Measurements from ENCODE around the gene CTDSP2. TPM values are rescaled to one million over a fixed set of nuclear protein-coding genes. Genes with fewer than 3 reads are reported as not detected.

The CTDSP2 gene
- total and polyA plus RNA-seq, 7 donors: 85.3 to 183 (median 122) TPM

- TF ChIP-seq CTCF (IDR thresholded peaks at IDR 0.05) (no peak), EP300 (IDR thresholded peaks at IDR 0.05) (no peak), POLR2AphosphoS5 (IDR thresholded peaks at IDR 0.05) (no peak), POLR2A (IDR thresholded peaks at IDR 0.05) (no peak)
- no peaks in the 10 kb centered on the region for H3K27me3 ChIP-seq
- H3K9me3 ChIP-seq: no peaks in the 10 kb centered on the region
- H3K4me1 ChIP-seq: peaks cover 0 to 56% (median 43%) of the 10 kb centered on the region in 4 donors
- no peak overlapping the region for H3K27ac ChIP-seq
- no peak for DNase-seq
- intact Hi-C loops (cut with DNase I): no loop called here
- H3K36me3 ChIP-seq: no peaks in the 10 kb centered on the region
- H3K4me3 ChIP-seq: no peak overlapping the region
- 79 to 85% methylated on average over 2 of the region's 2 CpGs for WGBS, 2 donors
These were observed 25.8 kb upstream of the CTDSP2 start for GRCh38 chr12:57872362-57872761.

- 92 to 95% methylated on average over 8 of the region's 8 CpGs for WGBS, 2 donors
- Histone ChIP-seq H3K4me3 (no peak overlapping the region), H3K36me3 (no peaks in the 10 kb centered on the region), H3K4me1 (peaks cover 0 to 65% (median 50%) of the 10 kb centered on the region in 4 donors), H3K9me3 (no peaks in the 10 kb centered on the region), H3K27me3 (no peaks in the 10 kb centered on the region), H3K27ac (peak overlapping the region; percentile 84 to 99 (median 92))
- TF ChIP-seq POLR2AphosphoS5 (IDR thresholded peaks at IDR 0.05) (no peak), EP300 (IDR thresholded peaks at IDR 0.05) (no peak), CTCF (IDR thresholded peaks at IDR 0.05) (no peak), POLR2A (IDR thresholded peaks at IDR 0.05) (no peak)
- DNase-seq: no peak
- intact Hi-C loops (cut with DNase I): no loop called here
These were observed 23.4 kb upstream of the CTDSP2 start for GRCh38 chr12:57869927-57870318.

- TF ChIP-seq POLR2A (IDR thresholded peaks at IDR 0.05) (no peak), POLR2AphosphoS5 (IDR thresholded peaks at IDR 0.05) (peak in 1 of 4 donors; percentile 1), CTCF (IDR thresholded peaks at IDR 0.05) (no peak), EP300 (IDR thresholded peaks at IDR 0.05) (no peak)
- H3K36me3 ChIP-seq: no peaks in the 10 kb centered on the region
- WGBS, 2 donors: 79 to 89% methylated on average over 11 of the region's 11 CpGs
- DNase-seq: peak; percentile 84
- no peaks in the 10 kb centered on the region for H3K9me3 ChIP-seq
- H3K4me1 ChIP-seq: peaks cover 0 to 64% (median 51%) of the 10 kb centered on the region in 4 donors
- peak overlapping the region in 1 of 4 donors; percentile 1 for H3K4me3 ChIP-seq
- peak overlapping the region; percentile 84 to 99 (median 92) for H3K27ac ChIP-seq
- intact Hi-C loops (cut with DNase I): no loop called here
- H3K27me3 ChIP-seq: no peaks in the 10 kb centered on the region
These were observed 22.9 kb upstream of the CTDSP2 start for GRCh38 chr12:57869298-57869926.

GRCh38 chr12:57868851-57869268 lies 22.3 kb upstream of the CTDSP2 start:
- TF ChIP-seq POLR2A (IDR thresholded peaks at IDR 0.05) (no peak), EP300 (IDR thresholded peaks at IDR 0.05) (peak in 2 of 4 donors; percentile 18 to 48), CTCF (IDR thresholded peaks at IDR 0.05) (no peak), POLR2AphosphoS5 (IDR thresholded peaks at IDR 0.05) (peak in 3 of 4 donors; percentile 21 to 71 (median 70))
- Histone ChIP-seq H3K27ac (peak overlapping the region; percentile 84 to 99 (median 92)), H3K27me3 (no peaks in the 10 kb centered on the region), H3K9me3 (no peaks in the 10 kb centered on the region), H3K4me1 (peaks cover 0 to 64% (median 51%) of the 10 kb centered on the region in 4 donors), H3K36me3 (no peaks in the 10 kb centered on the region), H3K4me3 (peak overlapping the region in 1 of 4 donors; percentile 1)
- DNase-seq: peak; percentile 82
- WGBS, 2 donors: 75 to 79% methylated on average over 11 of the region's 11 CpGs
- intact Hi-C loops (cut with DNase I): loop anchor here (1.0 kb wide), 1 partner anchor 24 kb away; no protein-coding TSS in a partner anchor

Data from sigmoid colon (tissue), 7 donors.